Astrocyte of the hippocampus (primary cell): Measurements from ENCODE around the gene OTOP2.

ENCODE experiments used
- DNase-seq: peaks from one replicate; pipeline ENCODE4 v3.0.0; 2011; ENCODE audit warnings: low read depth, low spot score

OTOP2 gene

DNA sequence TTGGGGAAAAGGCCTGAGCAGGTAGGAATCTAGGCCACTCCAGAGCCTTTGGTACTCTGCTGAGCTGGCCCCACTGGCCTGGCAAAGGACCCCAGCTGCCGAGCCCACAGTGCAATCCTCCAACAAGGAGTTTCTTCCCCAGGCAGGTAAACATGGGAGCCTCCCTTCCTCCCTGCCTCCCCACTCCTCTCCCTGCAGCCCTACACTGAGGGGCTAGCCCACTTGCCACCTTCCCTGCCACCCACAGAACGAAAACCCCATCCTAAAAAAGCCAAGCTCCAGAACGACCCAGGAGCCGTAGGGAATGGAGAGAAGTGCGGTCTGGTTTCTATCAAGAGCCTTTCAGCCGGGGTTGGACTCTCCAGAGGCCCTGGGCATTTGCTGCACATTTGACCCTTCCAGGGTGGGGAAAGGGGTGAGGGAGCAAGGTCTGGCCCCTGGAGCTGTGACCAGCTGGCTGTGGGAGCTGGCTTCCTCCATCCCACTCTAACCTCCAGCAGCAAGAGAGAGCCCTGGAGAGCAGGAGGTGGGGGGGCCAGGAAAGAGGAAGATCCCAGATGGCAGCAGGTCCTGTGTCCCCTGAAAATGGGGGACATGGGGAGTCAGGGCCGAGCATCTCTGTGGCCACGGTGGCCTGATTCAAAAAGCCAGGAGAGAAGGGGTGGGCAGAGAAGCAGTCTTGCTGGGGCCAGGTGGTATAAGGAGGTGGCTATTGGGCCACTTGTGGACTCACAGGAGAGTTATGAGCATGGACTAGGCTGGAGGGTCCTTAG, 47.2 kb downstream of the OTOP2 start:
- no peak for DNase-seq

DNA sequence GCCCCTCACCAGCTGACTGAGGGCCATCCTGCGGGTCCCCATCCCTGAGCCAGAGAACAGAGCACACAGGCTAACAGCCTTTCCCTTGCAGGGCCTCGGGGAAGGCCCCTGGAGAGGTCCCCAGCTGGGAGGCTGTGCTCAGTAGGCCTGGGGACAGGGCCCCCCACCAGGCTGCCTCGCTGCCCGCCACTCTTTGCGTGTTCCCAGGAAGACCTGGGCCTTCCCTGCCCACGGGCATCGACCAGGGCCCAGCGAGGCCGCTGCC, 47.7 kb downstream of the OTOP2 start:
- no peak for DNase-seq

- DNase-seq = peak; percentile 52
Measured at GRCh38 chr17:74972107-74972972, 48.3 kb downstream of the OTOP2 start, which contains the start of gene HID1. HID1 (minus strand) TSS chr17:74972759; CDS start chr17:74972656, 103 bp downstream.

DNA sequence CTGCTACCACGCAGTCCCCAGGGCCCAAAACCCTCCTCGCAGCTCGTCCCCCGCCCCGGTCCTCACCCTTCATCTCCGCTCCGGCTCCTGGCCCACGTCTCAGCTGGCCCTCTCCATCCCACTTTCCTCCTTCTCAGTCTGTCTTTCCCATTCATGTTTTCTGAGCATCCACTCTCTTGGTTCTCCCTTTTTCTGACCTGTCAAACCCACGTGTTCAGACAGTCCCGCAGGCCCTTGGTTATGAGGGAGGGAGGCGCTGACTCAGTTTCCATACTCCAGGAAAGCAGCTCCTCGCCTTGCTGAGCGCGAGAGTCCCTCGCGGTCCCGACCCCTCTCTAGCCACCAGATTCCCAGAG, 48.9 kb downstream of the OTOP2 start:
- no peak for DNase-seq

- no peak for DNase-seq
Measured at GRCh38 chr17:74975943-74976342, 51.9 kb downstream of the OTOP2 start.

DNA sequence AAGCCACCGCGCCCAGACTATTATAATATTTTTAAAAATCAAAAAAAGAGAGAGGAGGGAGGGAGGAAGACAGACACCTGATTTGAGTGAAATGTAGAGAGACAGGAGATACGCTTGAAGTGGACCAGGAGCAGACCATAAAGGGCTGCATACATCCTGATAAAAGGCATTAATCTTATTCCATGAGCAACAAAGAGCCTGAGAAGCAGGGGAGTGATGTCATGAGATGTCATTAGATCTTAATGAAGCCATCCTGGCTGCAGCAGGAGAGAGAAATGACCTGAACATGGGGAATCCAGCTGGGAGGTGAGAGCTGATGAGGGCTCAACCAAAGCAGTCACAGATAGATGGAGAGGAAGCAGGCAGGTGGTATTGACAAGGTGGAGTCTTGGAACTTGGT, 53.7 kb downstream of the OTOP2 start:
- DNase-seq = no peak

DNA sequence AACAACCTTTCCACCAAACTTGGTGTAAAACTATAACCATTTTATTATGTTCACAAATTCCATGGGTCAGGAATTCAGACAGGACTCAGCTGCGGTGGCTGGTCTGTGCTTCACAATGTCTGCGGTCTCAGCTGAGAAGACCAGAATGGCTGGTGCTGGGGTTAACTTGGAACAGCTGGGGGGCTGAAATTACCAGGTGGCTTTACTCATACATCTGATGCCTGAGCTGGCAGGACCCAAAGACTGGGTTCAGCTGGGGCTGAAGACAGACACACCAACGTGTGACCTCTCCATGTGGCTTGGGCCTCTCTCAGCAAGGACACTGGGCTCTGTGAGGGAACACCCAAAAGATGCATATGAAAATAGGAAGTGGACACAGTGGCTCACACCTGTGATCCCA, 54.2 kb downstream of the OTOP2 start:
- DNase-seq = no peak

DNA sequence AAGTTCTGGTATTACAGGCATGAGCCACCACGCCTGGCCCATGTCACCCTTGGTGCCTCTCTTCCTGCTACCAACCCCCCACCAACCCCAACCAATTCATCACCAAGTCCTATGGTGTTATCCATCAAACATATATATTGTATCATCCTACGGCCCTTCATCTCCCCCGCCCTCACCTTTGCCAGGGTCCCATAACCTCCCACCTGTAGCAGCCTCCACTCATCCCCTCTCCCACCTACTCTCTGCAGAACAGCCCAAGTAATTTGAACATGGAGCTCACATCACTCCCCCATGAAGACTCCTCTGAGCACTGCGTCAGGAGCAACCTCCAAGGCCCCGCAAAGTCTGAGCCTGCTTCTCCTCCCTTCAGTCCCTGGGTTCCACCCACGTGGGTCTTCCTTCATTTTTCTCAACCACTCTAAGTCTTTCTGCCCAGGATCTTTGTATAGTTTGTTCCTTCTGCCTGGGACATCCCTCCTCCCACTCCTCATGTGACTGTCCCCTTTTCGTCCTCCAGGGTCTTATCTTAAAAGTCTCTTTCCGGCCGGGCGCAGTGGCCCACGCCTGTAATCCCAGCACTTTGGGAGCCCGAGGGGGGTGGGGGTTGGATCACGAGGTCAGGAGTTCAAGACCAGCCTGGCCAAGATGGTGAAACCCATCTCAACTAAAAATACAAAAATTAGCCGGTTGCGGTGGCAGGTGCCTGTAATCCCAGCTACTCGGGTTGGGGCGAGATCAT, 55.5 kb downstream of the OTOP2 start:
- DNase-seq = no peak

DNA sequence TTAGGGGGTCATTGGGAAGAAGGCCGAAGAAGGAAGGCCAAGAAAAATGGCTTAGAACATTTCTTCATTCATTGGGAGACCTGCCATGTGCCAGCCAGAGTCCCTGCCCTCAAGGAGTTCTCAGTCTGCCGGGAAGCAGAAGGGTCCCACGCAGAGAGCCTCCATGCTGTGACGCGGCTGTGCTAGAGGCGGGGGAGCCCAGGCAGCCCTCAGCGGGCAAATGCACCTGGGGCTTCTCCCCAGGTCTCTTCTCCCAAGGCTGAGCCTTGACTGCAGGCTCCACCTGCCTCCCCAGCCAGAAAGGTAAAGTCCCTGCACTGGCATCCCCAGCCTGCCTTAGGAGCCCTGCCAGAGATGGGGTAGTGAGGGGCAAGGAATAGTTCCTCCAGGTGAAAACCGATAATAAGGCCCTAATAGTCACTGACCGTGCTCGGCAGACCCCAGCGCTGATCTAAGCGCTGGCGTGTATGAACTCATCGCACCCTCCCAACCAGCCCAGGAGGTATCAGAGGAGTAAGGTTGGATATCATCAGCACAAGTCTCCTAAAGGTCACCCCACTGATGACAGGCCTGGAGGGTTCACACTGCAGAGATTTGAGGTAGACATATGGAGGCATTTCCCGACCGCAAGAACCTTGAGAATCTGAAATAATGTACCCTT, 57.4 kb downstream of the OTOP2 start:
- no peak for DNase-seq

- peak; percentile 80 for DNase-seq
Measured at GRCh38 chr17:74981979-74982662, 58.0 kb downstream of the OTOP2 start.

DNA sequence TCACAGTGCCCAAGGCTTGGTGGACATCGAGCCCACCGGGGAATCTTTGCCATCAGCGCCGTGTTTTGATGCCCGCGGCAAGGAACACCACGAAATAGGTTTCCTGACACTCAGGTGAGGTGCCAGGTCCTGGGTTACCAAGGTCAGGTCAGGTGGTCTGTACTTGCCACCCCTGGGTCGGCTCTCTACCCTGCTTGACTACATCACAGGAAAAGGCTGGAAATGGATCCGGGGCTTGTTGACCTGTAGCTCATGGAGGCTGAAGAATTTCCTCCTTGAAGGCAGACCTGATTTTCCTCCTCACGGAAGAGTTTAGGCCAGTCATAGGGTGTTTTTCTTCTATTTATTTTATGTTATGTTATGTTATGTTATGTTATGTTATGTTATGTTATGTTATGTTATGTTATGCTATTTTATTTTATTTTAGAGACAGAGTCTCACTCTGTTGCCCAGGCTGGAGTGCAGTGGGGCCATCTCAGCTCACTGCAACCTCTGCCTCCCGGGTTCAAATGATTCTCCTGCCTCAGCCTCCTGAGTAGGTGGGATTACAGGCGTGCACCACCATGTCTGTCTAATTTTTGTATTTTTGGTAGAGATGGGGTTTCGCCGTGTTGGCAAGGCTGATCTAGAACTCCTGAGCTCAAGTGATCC, 58.7 kb downstream of the OTOP2 start:
- DNase-seq = peak; percentile 32
